IPS-18c (cell line): Measurements from ENCODE around the gene CLEC3B.
"Not testable (repeated sequence)": the region's sequence is repeated elsewhere in the genome, so short reads cannot be mapped to it uniquely, and the experiment has no call there.

Experiments used
- H3K4me3 ChIP-seq: 2 replicates; pipeline ENCODE4 v1.7.0; 2013; ENCODE audit warnings: low read depth, mild to moderate bottlenecking, low read length, moderate library complexity; ENCODE audit not compliant: insufficient read depth
- H3K9me3 ChIP-seq: one replicate; pipeline ENCODE4 v1.6.1; 2013; ENCODE audit warnings: mild to moderate bottlenecking, low read length, moderate library complexity; ENCODE audit not compliant: control insufficient read depth, insufficient read depth

CLEC3B gene

GRCh38 chr3:45078256-45078655, 52.2 kb downstream of the CLEC3B start:
- not testable (repeated sequence) for H3K9me3 ChIP-seq, H3K4me3 ChIP-seq

GRCh38 chr3:45078910-45079522, 52.9 kb downstream of the CLEC3B start:
- no peaks in the 10 kb centered on the region for H3K9me3 ChIP-seq
- no peak overlapping the region for H3K4me3 ChIP-seq

GRCh38 chr3:45079715-45080114, 53.6 kb downstream of the CLEC3B start:
- Histone ChIP-seq H3K9me3 (no peaks in the 10 kb centered on the region), H3K4me3 (no peak overlapping the region)

GRCh38 chr3:45080824-45081223, 54.7 kb downstream of the CLEC3B start:
- H3K9me3 ChIP-seq, result no peaks in the 10 kb centered on the region
- H3K4me3 ChIP-seq, result no peak overlapping the region

GRCh38 chr3:45081506-45082141, 55.5 kb downstream of the CLEC3B start:
- H3K9me3 ChIP-seq, result no peaks in the 10 kb centered on the region
- no peak overlapping the region for H3K4me3 ChIP-seq

- Histone ChIP-seq H3K4me3 (no peak overlapping the region), H3K9me3 (no peaks in the 10 kb centered on the region)
Observed at GRCh38 chr3:45082142-45082538, 56.0 kb downstream of the CLEC3B start.

- Histone ChIP-seq H3K9me3 (no peaks in the 10 kb centered on the region), H3K4me3 (no peak overlapping the region)
Observed at GRCh38 chr3:45083023-45083422, 56.9 kb downstream of the CLEC3B start.

- H3K9me3 ChIP-seq, result no peaks in the 10 kb centered on the region
- no peak overlapping the region for H3K4me3 ChIP-seq
Observed at GRCh38 chr3:45084361-45084760, 58.3 kb downstream of the CLEC3B start.

GRCh38 chr3:45084820-45085816, 59.0 kb downstream of the CLEC3B start:
- Histone ChIP-seq H3K9me3 (no peaks in the 10 kb centered on the region), H3K4me3 (no peak overlapping the region)
